ENCODE data around the gene DIS3L2.
"Not testable (repeated sequence)": the region's sequence is repeated elsewhere in the genome, so short reads cannot be mapped to it uniquely, and the experiment has no call there.

DIS3L2 gene

GRCh38 chr2:232313645-232314044 lies 352.1 kb downstream of the DIS3L2 start:
- DNase-seq = not testable (repeated sequence)

GRCh38 chr2:232315049-232315922 lies 353.8 kb downstream of the DIS3L2 start:
- DNase-seq = peak; percentile 48 to 54

GRCh38 chr2:232315923-232316299 lies 354.4 kb downstream of the DIS3L2 start:
- DNase-seq = no peak

- no peak for DNase-seq
Observed at GRCh38 chr2:232316461-232317330, 355.2 kb downstream of the DIS3L2 start.

GRCh38 chr2:232318169-232318855 lies 356.8 kb downstream of the DIS3L2 start:
- no peak for DNase-seq

GRCh38 chr2:232319067-232319802 lies 357.7 kb downstream of the DIS3L2 start:
- DNase-seq = no peak

- no peak for DNase-seq
Observed at GRCh38 chr2:232319803-232320442, 358.4 kb downstream of the DIS3L2 start.

- no peak for DNase-seq
Observed at GRCh38 chr2:232320443-232320803, 358.9 kb downstream of the DIS3L2 start.

GRCh38 chr2:232321156-232321816 lies 359.8 kb downstream of the DIS3L2 start:
- DNase-seq = peak; percentile 45 to 62

GRCh38 chr2:232321817-232322559 lies 360.5 kb downstream of the DIS3L2 start:
- no peak for DNase-seq

- no peak for DNase-seq
Observed at GRCh38 chr2:232322560-232323327, 361.2 kb downstream of the DIS3L2 start.

- DNase-seq = no peak
Observed at GRCh38 chr2:232323328-232323650, 361.8 kb downstream of the DIS3L2 start.

- DNase-seq = not testable (repeated sequence)
Observed at GRCh38 chr2:232323967-232324366, 362.5 kb downstream of the DIS3L2 start.

- no peak for DNase-seq
Observed at GRCh38 chr2:232324778-232325177, 363.3 kb downstream of the DIS3L2 start.

- peak in 1 of 2 donors; percentile 36 for DNase-seq
Observed at GRCh38 chr2:232325324-232326273, 364.1 kb downstream of the DIS3L2 start.

- DNase-seq = not testable (repeated sequence)
Observed at GRCh38 chr2:232326274-232327104, 365.0 kb downstream of the DIS3L2 start.

- DNase-seq = peak; percentile 87 to 92
Observed at GRCh38 chr2:232327105-232328031, 365.9 kb downstream of the DIS3L2 start.

Data from stimulated activated CD4-positive, alpha-beta T cell treated with anti-CD3 and anti-CD28 coated beads, Interleukin-2, amount 100 ng/mL, for 48 hours (primary cell).